Gastrocnemius medialis (tissue), 4 donors: ENCODE results near the gene NID1. TPM values are rescaled to one million over a fixed set of nuclear protein-coding genes. Genes with fewer than 3 reads are reported as not detected.

Experiments used
- ATAC-seq, 2 donors: fragments of 150-250 bp; one replicate each; pipeline ENCODE4 v1.9.1; 2016
- DNase-seq, 2 donors: peaks; one replicate each; pipeline ENCODE4 v3.0.0-alpha.2; 2019
- H3K27ac ChIP-seq, 4 donors: fragments of 200-600 bp; sonication (generic); 1 replicate in 1 of 4; 2 replicates in 3 of 4; pipeline ENCODE4 v1.5.1; 2016 to 2018; ENCODE audit warnings: mild to moderate bottlenecking in 2 of 4, moderate library complexity in 1 of 4
- H3K27me3 ChIP-seq, 3 donors: fragments of 200-600 bp; sonication (generic) in 2 of 3; 1 replicate in 1 of 3; 2 replicates in 2 of 3; pipeline versions ENCODE4 v1.5.1 to v1.6.0; 2016 to 2019; ENCODE audit warnings: mild to moderate bottlenecking in 1 of 3, moderate library complexity in 1 of 3
- H3K36me3 ChIP-seq, 2 donors: fragments of 200-600 bp; sonication (generic) in 1 of 2; one replicate each; pipeline ENCODE4 v1.5.1; 2017 to 2018
- H3K4me1 ChIP-seq, 2 donors: fragments of 200-600 bp; sonication (generic) in 1 of 2; one replicate each; pipeline ENCODE4 v1.5.1; 2016 to 2017; ENCODE audit warnings: mild to moderate bottlenecking in 2 of 2
- H3K4me3 ChIP-seq, 4 donors: fragments of 200-600 bp; sonication (generic) in 3 of 4; 1 replicate in 1 of 4; 2 replicates in 3 of 4; pipeline ENCODE4 v1.5.1; 2016 to 2019; ENCODE audit warnings: mild to moderate bottlenecking in 2 of 4
- H3K9me3 ChIP-seq, 3 donors: fragments of 200-600 bp; sonication (generic) in 2 of 3; 1 replicate in 1 of 3; 2 replicates in 2 of 3; pipeline ENCODE4 v1.5.1; 2016 to 2019
- CTCF ChIP-seq, 5 experiments: fragments of 450-650 bp in 3 of 5; fragments of 200-600 bp in 2 of 5; sonication (generic) in 2 of 5; IDR thresholded peaks in 4 of 5; conservative IDR thresholded peaks in 1 of 5; 1 replicate in 4 of 5; 2 replicates in 1 of 5; pipeline ENCODE4 v1.5.1; 2016 to 2019; ENCODE audit warnings: antibody characterized with exemption in 5 of 5, mild to moderate bottlenecking in 3 of 5, moderate library complexity in 3 of 5
- POLR2A ChIP-seq, 2 donors: fragments of 450-650 bp; IDR thresholded peaks; one replicate each; pipeline ENCODE4 v1.6.1; 2017; ENCODE audit warnings: antibody characterized with exemption in 2 of 2, mild to moderate bottlenecking in 2 of 2, moderate library complexity in 2 of 2
- in situ Hi-C, 4 donors: fragments of 200-750 bp; cut with MboI; loops; one replicate each; pipeline versions ENCODE4 v1.15.0 to v1.8.0; 2017; ENCODE audit warnings: low sequenced_read_pairs in 4 of 4
- intact Hi-C: fragments of 100-400 bp; cut with DNase I; formaldehyde crosslinking; loops from one replicate; pipeline ENCODE4 v1.15.1; 2023; ENCODE audit warnings: low total_unique reads
- total RNA-seq, 4 donors: library from RNA; depleted of rRNA; stranded (reverse); fragments of >200 nt; gene quantifications; one replicate each; pipeline versions ENCODE4 v1.1.0 to v1.2.3, GENCODE V29; 2016

The NID1 gene
- total RNA-seq, 4 donors from 2014 or later = 33.7 to 79.0 (median 51.7) TPM

- Histone ChIP-seq H3K4me1 (peaks cover 0 to 3% of the 10 kb centered on the region in 2 donors), H3K27ac (peak overlapping the region in 3 of 4 donors; percentile 25 to 45 (median 43)), H3K4me3 (no peak overlapping the region), H3K36me3 (no peaks in the 10 kb centered on the region), H3K9me3 (no peaks in the 10 kb centered on the region), H3K27me3 (no peaks in the 10 kb centered on the region)
- TF ChIP-seq POLR2A (IDR thresholded peaks at IDR 0.05) = no peak
- no peak for TF ChIP-seq CTCF (IDR thresholded peaks at IDR 0.05 in 4 of 5, conservative IDR thresholded peaks at IDR 0.05 in 1 of 5)
- DNase-seq (no peak), ATAC-seq (no peak)
- in situ Hi-C loops = no loop called here
- intact Hi-C loops = no loop called here
Measured at GRCh38 chr1:236038034-236038433, 26.9 kb downstream of the NID1 start.

- no peak overlapping the region for H3K4me3 ChIP-seq
- peaks cover 0 to 2% of the 10 kb centered on the region in 2 donors for H3K36me3 ChIP-seq
- peak; percentile 43 to 66 for DNase-seq
- H3K27ac ChIP-seq = peak overlapping the region; percentile 42 to 57 (median 48)
- H3K27me3 ChIP-seq = no peaks in the 10 kb centered on the region
- H3K4me1 ChIP-seq = peaks cover 0 to 3% of the 10 kb centered on the region in 2 donors
- intact Hi-C loops (no loop called here), in situ Hi-C loops (no loop called here)
- no peaks in the 10 kb centered on the region for H3K9me3 ChIP-seq
- ATAC-seq = peak; percentile 69 to 81
- TF ChIP-seq CTCF (IDR thresholded peaks at IDR 0.05 in 4 of 5, conservative IDR thresholded peaks at IDR 0.05 in 1 of 5) (no peak), POLR2A (IDR thresholded peaks at IDR 0.05) (peak in 1 of 2 donors; percentile 29)
Measured at GRCh38 chr1:236035681-236036101, 29.2 kb downstream of the NID1 start.

GRCh38 chr1:236033336-236033735 lies 31.6 kb downstream of the NID1 start:
- H3K9me3 ChIP-seq = no peaks in the 10 kb centered on the region
- no peak overlapping the region for H3K4me3 ChIP-seq
- in situ Hi-C loops = no loop called here
- H3K27ac ChIP-seq = no peak overlapping the region
- DNase-seq (no peak), ATAC-seq (no peak)
- TF ChIP-seq CTCF (IDR thresholded peaks at IDR 0.05 in 4 of 5, conservative IDR thresholded peaks at IDR 0.05 in 1 of 5) (no peak), POLR2A (IDR thresholded peaks at IDR 0.05) (no peak)
- intact Hi-C loops = no loop called here
- H3K36me3 ChIP-seq = peaks cover 0 to 12% of the 10 kb centered on the region in 2 donors
- H3K4me1 ChIP-seq = peaks cover 0 to 3% of the 10 kb centered on the region in 2 donors
- H3K27me3 ChIP-seq = no peaks in the 10 kb centered on the region

- Histone ChIP-seq H3K36me3 (peaks cover 0 to 12% of the 10 kb centered on the region in 2 donors), H3K27ac (no peak overlapping the region), H3K27me3 (no peaks in the 10 kb centered on the region), H3K9me3 (no peaks in the 10 kb centered on the region), H3K4me3 (no peak overlapping the region), H3K4me1 (no peaks in the 10 kb centered on the region)
- ATAC-seq (no peak), DNase-seq (no peak)
- no peak for TF ChIP-seq POLR2A (IDR thresholded peaks at IDR 0.05)
- no peak for TF ChIP-seq CTCF (IDR thresholded peaks at IDR 0.05 in 4 of 5, conservative IDR thresholded peaks at IDR 0.05 in 1 of 5)
- in situ Hi-C loops = no loop called here
- intact Hi-C loops = no loop called here
Measured at GRCh38 chr1:236030534-236030933, 34.4 kb downstream of the NID1 start.

- H3K4me3 ChIP-seq = no peak overlapping the region
- DNase-seq = no peak
- no peaks in the 10 kb centered on the region for H3K27me3 ChIP-seq
- in situ Hi-C loops (no loop called here), intact Hi-C loops (no loop called here)
- TF ChIP-seq CTCF (IDR thresholded peaks at IDR 0.05 in 4 of 5, conservative IDR thresholded peaks at IDR 0.05 in 1 of 5) (no peak), POLR2A (IDR thresholded peaks at IDR 0.05) (no peak)
- no peak overlapping the region for H3K27ac ChIP-seq
- H3K9me3 ChIP-seq = no peaks in the 10 kb centered on the region
- no peaks in the 10 kb centered on the region for H3K4me1 ChIP-seq
- ATAC-seq = no peak
- H3K36me3 ChIP-seq = peaks cover 0 to 12% of the 10 kb centered on the region in 2 donors
Measured at GRCh38 chr1:236029428-236029940, 35.4 kb downstream of the NID1 start.
